Measurements from ENCODE around the gene TNFRSF8. TPM values are rescaled to one million over a fixed set of nuclear protein-coding genes. Genes with fewer than 3 reads are reported as not detected.
"Not testable (repeated sequence)": the region's sequence is repeated elsewhere in the genome, so short reads cannot be mapped to it uniquely, and the experiment has no call there.

Gene TNFRSF8
- total RNA-seq, 2 experiments from 2014 or later = 1.3 to 1.4 TPM

DNA sequence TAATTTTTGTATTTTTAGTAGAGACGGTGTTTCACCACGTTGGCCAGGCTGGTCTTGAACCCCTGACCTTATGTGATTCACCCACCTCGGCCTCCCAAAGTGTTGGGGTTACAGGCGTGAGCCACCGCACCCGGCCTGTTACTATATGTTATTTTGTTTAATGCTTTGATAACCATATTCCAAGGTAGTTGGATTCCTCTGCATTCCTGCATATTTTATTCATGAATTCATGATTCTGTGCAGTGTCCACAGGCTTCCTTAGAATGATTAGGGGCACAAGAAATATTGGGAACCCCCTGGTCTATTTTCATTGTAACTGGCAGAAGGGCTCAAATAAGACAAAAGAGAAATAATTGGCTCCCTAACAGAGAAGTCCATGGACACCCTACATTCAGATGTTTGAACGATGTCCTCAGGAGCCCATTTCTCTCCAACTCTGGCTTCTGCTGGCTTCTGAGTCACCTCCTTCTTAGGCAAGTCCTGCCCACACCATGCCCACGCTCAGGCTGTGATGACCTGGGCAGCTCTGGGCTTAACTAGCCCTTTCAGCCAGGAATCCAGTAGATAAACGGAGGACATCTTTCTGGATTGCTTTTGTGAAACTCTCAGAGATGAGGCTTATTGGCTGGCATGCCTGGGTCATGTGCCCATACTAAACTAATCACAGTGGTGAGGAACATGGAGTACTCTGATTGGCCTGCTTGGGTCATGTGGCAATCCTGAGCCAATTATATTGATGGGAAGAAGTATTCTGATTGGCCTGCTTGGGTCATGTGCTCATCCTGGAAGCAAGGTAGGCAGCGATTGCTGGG lies 32.6 kb downstream of the TNFRSF8 start:
- ChIA-PET CTCF (interaction anchor here (0.6 kb wide), 1 partner anchor 717 kb away, joined by 4 read pairs; no protein-coding TSS in a partner anchor), POLR2A (interaction anchor here (0.6 kb wide), 1 partner anchor 1207 kb away, joined by 7 read pairs; no protein-coding TSS in a partner anchor)

DNA sequence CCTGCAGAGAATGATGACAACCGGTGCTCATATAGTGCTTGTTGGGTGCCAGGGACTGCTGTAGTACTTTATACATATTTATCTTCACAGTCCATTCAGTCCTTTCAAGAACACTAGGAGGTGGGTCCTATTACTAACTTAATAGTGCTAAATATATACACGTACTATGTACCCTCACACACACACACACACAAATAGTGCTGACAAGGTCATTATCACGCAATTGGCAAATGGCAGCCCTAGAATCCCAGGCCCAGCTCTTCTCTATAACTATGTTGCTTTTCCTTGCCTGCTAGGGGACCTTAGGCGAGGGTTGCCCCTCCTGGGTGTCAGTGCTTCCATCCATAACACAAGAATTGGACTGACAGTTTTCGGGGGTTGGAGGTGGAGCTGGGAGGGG lies 33.5 kb downstream of the TNFRSF8 start:
- POLR2A ChIA-PET = no interaction called here
- CTCF ChIA-PET = no interaction called here

DNA sequence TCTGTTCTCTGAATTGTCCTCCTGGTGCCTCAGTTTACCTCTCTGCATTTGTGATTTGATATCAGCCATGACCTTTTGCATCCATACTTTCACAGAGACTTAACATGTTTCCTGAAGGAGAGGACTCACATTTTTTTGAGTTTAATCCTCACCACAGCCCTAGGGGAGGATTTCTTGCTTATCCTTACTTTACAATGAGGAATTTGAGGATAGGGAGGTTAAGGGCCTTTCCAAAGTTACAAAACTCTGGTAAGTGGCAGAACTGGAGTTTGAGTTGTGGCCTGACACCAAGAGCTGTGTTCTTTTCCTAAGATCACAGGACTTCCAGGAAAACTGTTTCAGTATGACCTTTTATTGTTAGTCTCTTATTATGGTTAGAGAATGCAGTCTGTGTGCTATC lies 34.2 kb downstream of the TNFRSF8 start:
- CTCF ChIA-PET = interaction anchor here (1.2 kb wide), 1 partner anchor 9 kb away, joined by 3 read pairs; no protein-coding TSS in a partner anchor
- POLR2A ChIA-PET = no interaction called here

DNA sequence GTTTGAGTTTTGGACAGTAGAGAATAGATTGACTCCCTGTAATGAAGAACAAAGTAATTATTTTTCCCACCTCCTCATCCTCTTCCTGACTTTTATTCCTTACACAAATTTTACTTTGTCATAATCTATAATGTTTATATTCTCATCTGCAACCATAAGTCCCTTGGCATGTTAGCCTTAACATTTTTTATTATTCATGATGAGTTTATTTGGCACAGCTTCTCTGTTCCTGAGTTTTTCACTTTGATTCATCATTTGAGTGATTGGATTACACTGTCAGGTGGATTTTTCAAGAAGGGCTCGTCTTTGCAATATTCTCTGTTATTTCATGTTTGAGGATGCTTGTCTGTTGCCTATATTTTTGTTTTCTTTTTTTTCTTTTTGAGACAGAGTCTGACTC lies 35.7 kb downstream of the TNFRSF8 start:
- ChIA-PET POLR2A (no interaction called here), CTCF (no interaction called here)

DNA sequence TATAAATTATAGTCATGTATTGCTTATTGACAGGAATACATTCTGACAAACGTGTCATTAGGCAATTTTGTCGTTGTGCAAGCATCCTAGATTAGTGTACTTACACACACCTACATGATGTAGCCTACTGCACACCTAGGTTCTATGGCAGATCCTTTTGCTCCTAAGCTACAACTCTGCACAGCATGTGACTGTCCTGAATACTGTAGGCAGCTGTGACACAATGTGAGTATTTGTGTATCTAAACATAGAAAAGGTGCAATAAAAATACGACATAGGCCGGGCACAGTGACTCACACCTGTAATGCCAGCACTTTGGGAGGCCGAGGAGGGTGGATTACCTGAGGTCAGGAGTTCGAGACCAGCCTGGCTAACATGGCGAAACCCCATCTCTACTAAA lies 36.5 kb downstream of the TNFRSF8 start:
- POLR2A ChIA-PET = no interaction called here
- CTCF ChIA-PET = no interaction called here

GRCh38 chr1:12100071-12100470 lies 37.0 kb downstream of the TNFRSF8 start:
- ChIA-PET POLR2A (no interaction called here), CTCF (no interaction called here)

DNA sequence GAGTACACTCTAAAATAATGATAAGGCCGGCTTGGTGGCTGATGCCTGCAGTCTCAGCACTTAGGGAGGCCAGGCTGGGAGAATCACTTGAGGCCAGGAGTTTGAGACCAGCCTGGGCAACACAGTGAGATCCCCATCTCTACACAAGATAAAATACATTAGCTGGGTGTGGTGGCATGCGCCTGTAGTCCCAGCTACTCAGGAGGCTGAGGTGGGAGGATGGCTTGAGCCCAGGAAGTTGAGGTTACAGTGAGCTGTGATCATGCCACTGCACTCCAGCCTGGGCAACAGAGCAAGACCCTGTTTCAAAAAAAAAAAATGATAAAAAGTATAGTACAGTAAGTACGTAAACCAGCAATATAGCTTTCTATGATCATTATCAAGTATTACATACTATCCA lies 38.0 kb downstream of the TNFRSF8 start:
- CTCF ChIA-PET = interaction anchor here (0.6 to 2.0 kb wide), 2 partner anchors 23 to 112 kb away, joined by 3 to 5 read pairs; no protein-coding TSS in a partner anchor
- POLR2A ChIA-PET = not testable (repeated sequence)

- POLR2A ChIA-PET = no interaction called here
- CTCF ChIA-PET = interaction anchor here (0.6 to 2.0 kb wide), 2 partner anchors 8 to 22 kb away, joined by 5 read pairs; no protein-coding TSS in a partner anchor
Measured at GRCh38 chr1:12102066-12102465, 39.0 kb downstream of the TNFRSF8 start.

- CTCF ChIA-PET = no interaction called here
- POLR2A ChIA-PET = no interaction called here
Measured at GRCh38 chr1:12104417-12104816, 41.3 kb downstream of the TNFRSF8 start.

DNA sequence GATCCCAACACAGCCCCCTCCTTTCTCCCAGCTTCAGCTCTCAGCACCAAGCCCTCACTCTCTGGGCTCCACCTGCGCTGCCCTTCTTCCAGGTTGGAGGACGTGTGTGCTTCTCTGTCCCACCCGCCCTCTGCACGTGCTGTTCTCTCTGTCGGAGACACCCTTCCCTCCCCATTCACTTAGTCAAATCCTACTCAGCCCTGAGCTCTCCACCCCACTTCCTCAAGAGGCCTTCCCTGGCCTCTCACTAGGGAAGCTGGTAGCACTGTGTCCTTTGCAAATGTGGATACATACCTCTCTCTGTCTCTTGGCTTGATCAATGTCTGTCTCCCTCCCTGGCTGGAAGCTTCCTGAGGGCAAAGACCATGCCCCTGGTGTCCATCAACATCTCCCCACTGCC lies 43.0 kb downstream of the TNFRSF8 start:
- POLR2A ChIA-PET = no interaction called here
- CTCF ChIA-PET = interaction anchor here (3.2 kb wide), 1 partner anchor 19 kb away, joined by 9 read pairs; no protein-coding TSS in a partner anchor

DNA sequence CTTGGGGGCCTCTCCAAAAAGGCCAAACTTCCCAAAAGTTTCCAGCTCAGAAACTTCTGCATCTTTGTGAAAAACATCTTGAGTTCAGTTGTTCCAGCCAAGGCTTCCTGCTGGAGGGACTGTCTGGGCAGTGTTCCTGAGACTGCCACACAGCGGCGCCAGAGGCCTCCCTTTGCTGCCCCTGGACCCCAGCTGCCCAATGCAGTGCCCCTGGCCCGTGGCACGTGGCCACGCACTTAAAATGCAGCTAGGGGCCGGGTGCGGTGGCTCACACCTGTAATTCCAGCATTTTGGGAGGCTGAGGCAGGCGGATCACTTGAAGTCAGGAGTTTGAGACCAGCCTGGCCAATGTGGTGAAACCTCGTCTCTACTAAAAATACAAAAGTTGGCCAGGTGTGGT lies 43.8 kb downstream of the TNFRSF8 start:
- POLR2A ChIA-PET = not testable (repeated sequence)
- CTCF ChIA-PET = interaction anchor here (3.2 kb wide), 1 partner anchor 18 kb away, joined by 9 read pairs; no protein-coding TSS in a partner anchor

- CTCF ChIA-PET = interaction anchor here (1.0 to 3.2 kb wide), 2 partner anchors 10 to 17 kb away, joined by 5 to 9 read pairs; no protein-coding TSS in a partner anchor
- POLR2A ChIA-PET = no interaction called here
Measured at GRCh38 chr1:12107718-12108117, 44.6 kb downstream of the TNFRSF8 start.

DNA sequence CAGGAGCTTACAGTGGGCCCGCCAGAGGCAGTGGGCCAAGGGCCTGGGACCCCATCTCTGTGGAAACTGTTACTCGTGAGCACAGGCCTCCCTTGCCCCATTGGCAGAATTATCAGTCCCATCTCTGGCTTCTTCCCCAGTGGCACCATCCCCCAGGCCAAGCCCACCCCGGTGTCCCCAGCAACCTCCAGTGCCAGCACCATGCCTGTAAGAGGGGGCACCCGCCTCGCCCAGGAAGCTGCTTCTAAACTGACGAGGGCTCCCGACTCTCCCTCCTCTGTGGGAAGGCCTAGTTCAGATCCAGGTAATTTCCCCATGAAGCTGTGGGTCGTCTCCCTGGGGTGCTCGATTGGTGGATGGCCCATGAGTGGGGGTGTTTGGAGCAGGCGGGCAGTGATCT lies 46.8 kb downstream of the TNFRSF8 start:
- POLR2A ChIA-PET = no interaction called here
- CTCF ChIA-PET = no interaction called here

- ChIA-PET CTCF (interaction anchor here (1.0 kb wide), 1 partner anchor 13 kb away, joined by 3 read pairs; no protein-coding TSS in a partner anchor), POLR2A (no interaction called here)
Measured at GRCh38 chr1:12111741-12112140, 48.6 kb downstream of the TNFRSF8 start.

GRCh38 chr1:12112711-12113161 lies 49.6 kb downstream of the TNFRSF8 start:
- ChIA-PET POLR2A (no interaction called here), CTCF (no interaction called here)

- ChIA-PET POLR2A (no interaction called here), CTCF (interaction anchor here (1.2 to 1.7 kb wide), 2 partner anchors 10 to 95 kb away, joined by 3 to 5 read pairs; no protein-coding TSS in a partner anchor)
Measured at GRCh38 chr1:12113433-12114339, 50.6 kb downstream of the TNFRSF8 start.

- ChIA-PET CTCF (interaction anchor here (0.7 to 1.7 kb wide), 3 partner anchors 10 to 120 kb away, joined by 3 to 5 read pairs (median 4); no protein-coding TSS in a partner anchor), POLR2A (interaction anchor here (0.7 kb wide), 1 partner anchor 215 kb away, joined by 9 read pairs; no protein-coding TSS in a partner anchor)
Measured at GRCh38 chr1:12114340-12114683, 51.2 kb downstream of the TNFRSF8 start.

- CTCF ChIA-PET = interaction anchor here (0.7 to 1.7 kb wide), 2 partner anchors 9 to 119 kb away, joined by 4 to 5 read pairs; no protein-coding TSS in a partner anchor
- POLR2A ChIA-PET = interaction anchor here (0.7 kb wide), 1 partner anchor 215 kb away, joined by 9 read pairs; no protein-coding TSS in a partner anchor
Measured at GRCh38 chr1:12114916-12115315, 51.8 kb downstream of the TNFRSF8 start.

GRCh38 chr1:12121212-12122003 lies 58.3 kb downstream of the TNFRSF8 start:
- ChIA-PET CTCF (interaction anchor here (0.7 to 11.1 kb wide), 6 partner anchors 12 to 108 kb away, joined by 3 to 170 read pairs (median 4); no protein-coding TSS in a partner anchor), POLR2A (no interaction called here)
